NT2/D1 (cell line): ENCODE measurements around the gene UGT1A6.

Source experiments
- YY1 ChIP-seq: IDR thresholded peaks from 2 replicates; pipeline ENCODE4 v1.6.1; 2011; ENCODE audit not compliant: insufficient read length, insufficient read depth
- ZNF274 ChIP-seq: IDR thresholded peaks from 2 replicates; pipeline ENCODE4 v1.6.1; 2011; ENCODE audit warnings: mild to moderate bottlenecking, low read depth, low read length

DNA sequence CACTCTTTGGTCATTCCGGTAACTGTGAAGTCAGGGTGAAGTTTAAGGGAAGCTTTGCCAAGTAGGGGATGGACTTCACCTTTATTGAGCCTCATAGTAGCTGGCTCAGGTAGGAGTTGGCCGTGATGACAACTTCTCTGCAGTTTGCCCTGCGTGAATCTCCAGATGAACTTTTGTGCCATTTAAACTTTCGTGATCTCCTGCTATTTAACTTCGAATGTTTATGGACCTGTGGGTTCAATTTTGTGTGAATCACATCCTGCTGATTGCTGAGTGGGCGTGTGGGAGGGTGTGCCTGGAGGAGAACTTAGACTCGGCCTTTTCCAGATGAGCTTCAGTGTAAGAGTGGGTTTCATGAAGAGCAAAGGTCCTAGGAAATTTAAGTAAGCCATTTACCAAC, 71.6 kb downstream of the UGT1A6 start:
- TF ChIP-seq ZNF274 (no peak), YY1 (no peak)
